ENCODE data around the gene SMOC2.
"Not testable (repeated sequence)": the region's sequence is repeated elsewhere in the genome, so short reads cannot be mapped to it uniquely, and the experiment has no call there.

The SMOC2 gene

DNA sequence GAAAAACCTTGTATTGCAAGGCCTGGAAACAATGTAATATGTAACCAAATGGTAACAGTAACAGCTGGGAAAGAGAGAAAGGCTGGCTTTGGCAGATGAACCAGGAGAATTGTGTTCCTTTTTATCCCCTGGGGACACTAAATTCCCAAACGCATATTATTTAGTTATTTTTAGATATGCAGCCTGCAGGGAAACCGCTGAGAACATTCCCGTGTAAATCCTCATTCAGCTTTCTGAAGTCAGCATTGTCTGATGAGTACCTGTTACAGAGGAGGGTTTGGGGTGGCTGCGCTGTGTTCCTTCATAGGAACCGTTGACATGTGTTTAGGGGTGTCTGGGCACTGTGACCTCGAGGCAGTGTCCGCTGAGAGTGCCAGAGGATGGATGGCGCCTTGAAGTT is 101.3 kb downstream of the SMOC2 start:
- no peak for FAIRE-seq

DNA sequence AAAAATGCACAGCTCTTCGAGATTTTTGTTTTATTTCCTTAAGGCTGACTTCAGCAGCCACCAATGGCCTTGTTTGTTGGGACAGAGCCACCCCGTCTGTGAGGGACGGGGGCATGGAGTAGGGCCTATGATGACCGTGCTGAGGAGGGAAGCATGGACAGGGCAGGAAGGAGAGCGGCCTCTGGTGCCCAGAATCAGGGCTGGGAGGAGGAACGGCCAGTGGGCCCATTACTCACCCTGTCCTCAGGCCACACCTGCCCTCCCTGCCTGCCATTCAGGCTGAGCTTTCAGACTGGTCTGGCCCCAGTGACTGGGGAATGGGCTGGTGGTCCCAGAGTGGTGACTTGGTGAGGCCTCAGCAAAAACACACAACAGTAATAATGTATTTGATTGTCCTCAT is 104.4 kb downstream of the SMOC2 start:
- no peak for FAIRE-seq

DNA sequence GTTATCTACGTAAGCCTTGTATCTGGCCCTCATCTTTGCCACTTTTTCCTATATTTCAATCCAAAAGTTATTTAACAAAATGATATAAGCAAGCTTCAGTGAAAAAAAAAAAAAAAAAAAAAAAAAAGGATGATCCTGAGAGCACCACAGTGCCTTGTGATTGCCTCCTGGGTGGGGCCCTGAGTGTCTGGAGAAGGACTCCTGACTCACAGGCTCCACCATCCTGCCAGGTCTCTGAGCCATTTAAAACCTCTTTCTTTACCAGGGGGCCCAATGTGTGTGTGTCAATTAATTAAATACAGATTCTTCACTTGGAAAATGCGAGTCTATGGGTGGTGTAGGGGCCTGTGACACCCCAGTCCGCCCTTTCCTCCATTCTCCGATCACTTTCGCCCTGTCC is 105.2 kb downstream of the SMOC2 start:
- FAIRE-seq: no peak

DNA sequence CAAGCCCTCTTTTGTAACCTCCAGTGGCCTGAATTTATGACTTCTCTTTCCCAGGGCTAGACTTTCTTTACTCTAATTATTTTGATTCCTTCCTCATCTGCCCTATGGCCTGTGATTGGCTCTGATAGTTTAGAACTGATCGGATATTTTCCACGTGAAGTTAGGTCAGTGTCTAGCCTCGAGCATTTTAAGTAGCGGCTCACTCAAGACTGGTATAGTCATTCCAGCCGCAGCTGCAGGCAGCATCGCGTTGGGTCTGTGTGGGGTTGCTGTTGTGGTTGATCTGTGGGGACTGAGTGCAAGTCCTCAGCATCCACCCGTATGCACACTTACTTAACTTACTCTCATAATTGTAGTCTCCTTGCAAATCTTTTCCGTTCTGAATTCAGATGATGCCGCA is 105.7 kb downstream of the SMOC2 start:
- no peak for FAIRE-seq

DNA sequence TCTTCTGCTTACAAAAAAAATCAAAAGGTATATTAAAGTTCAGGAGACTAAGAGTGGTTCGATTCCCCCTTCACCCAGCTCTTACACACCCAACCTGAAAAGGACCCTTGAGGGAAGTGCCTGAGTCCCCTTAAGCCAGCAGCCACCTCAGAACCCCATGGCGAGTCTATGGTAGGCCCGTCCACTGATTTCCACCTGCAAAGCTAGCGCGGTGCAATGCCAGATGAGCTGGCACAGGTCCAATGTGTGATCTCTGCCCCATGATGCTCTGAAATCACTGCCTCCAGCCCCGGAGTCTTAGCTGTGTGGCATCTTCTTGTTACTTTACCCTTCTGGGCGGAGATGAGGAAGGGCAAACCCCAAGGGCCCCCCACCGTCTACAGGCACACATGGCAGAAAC is 109.3 kb downstream of the SMOC2 start:
- no peak for FAIRE-seq

DNA sequence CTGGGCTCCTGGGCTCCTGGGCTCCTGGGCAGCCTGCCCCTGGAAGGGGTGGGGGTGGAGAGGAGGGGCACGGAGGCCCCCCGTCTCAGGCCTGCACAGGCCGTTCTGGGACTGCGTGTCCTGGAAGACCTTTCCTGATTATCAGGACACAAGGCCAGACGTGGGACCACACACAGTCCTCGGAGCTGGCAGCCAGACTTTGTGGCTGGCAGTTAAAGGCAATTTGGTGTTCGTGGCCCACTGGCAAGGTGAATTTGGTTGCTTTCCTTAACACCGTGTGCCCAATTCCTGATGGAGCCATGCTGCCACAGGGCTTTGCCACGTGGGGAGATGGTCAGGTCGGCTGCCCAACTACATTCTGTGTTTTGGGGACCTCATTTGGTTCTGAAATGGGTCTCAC is 113.5 kb downstream of the SMOC2 start:
- FAIRE-seq: no peak

DNA sequence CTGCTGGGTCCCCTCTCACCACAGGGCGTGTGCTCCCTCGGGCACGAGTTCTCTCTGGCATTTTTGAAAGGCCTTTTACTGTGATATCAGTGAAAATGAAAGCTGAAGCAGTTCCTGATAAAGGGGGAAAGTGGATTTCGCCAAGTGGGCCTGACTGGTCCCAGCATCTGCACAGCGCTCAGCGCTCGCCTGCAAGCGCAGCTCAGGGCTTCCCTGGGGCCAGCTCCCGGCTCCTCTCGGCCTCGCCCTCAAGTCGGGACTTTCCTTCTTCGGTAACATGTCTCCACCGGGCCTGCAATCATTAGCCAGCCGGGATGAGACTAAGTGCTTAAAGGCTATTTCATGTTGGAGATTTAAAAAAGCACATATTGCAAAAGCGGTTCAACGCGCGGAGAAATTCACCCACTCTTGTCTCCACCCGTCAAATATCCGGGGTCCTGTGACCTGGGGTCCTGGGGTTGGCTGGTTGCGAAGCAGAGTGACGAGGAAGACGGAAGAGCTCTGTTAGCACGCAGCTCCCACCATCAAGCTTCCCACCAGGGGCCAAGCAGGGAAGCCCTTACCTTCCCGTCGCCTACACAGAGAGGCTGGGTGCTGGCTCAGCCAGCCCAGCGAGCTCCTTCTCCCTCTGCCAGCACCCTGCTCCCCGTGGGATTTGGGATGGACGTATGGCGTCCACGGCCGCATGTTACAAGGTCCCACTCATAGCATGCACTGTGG is 114.1 kb downstream of the SMOC2 start:
- no peak for FAIRE-seq

DNA sequence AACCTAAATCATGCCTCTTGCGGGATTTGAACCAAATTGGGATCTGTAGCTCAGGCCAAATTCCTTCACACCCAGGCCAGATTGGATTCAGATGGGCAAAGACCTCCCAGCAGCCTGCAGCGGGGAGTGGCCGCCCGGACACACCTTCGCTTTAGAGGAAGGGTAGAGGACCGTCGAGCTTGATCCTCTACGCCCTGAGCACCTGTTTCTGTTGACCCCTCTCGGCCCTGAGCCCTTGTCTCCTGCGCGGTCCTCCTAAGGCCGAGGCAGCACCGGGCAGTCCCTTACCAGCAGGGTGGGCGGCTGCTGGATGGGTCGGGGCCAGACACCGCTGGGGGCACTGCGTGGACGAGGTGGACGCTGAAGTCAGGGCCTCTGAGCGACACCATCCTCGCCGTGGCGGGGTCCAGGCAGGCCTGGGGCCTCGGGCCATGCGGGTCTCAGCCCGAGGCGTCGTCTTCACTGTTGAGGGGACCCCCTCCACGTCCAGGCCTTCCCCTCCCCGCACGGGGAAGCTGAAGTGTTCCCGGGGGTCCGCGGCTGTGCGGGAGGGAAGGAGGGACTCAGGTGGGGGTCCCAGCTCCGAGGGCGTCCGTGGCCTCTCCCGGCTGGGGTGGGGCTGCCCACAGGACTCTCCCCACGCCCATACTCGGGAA is 114.8 kb downstream of the SMOC2 start:
- FAIRE-seq: no peak

DNA sequence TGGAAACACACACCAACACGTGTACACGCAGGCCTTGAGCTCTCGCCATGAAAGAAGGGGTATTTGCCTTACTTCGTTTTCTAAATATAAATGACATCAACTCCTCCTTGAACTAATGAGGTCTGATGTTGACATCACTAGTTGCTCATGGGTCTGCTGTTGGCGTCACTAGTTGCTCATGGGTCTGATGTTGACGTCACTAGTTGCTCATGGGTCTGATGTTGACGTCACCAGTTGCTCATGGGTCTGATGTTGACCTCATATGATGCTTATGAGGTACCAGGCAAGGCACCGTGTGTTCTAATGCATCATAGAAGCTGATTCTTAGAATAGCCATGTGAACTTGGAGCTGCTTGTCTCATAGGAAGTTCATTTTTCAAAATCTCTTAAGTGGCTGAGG is 116.5 kb downstream of the SMOC2 start:
- FAIRE-seq: no peak

DNA sequence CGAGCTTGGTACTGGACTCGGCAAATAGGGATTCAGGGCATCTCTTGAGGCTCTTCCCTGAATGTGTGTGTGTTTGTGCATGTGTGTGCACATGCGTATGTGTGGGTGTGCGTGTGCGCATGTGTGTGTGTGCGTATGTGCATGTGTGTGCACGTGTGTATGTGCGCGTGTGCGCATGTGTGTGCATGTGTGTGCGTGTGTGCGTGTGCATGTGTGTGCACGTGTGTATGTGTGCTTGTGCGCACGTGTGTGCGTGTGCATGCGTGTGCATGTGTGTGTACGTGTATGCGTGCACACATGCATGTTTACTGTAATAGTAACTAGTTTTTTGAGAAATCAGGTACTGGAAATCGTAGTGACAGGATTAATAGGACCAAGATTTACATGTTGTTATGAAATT is 117.7 kb downstream of the SMOC2 start:
- no peak for FAIRE-seq

DNA sequence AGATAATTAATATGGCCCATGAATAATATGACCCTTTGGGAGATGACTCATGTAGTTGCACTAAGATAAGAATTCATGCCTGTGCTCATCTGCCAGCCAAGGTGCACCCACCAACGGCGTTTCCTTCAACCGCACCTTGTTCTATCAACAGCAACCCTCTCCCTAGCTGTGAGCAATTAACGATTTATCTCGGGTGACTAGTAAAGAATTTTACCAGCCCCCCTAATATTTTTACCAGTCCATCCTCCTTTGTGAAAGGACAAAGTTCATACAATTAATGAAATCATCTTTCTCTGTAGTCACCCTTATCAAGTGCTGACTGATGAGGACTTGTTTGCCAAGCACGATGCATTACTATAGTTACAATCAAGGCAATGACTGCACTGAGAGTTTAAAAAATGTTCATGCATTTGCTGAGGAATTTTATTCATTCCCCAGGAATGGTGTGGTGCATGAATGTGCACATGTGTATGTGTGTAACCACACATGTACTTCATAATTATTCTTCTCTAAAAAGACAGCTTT is 118.7 kb downstream of the SMOC2 start:
- no peak for FAIRE-seq

DNA sequence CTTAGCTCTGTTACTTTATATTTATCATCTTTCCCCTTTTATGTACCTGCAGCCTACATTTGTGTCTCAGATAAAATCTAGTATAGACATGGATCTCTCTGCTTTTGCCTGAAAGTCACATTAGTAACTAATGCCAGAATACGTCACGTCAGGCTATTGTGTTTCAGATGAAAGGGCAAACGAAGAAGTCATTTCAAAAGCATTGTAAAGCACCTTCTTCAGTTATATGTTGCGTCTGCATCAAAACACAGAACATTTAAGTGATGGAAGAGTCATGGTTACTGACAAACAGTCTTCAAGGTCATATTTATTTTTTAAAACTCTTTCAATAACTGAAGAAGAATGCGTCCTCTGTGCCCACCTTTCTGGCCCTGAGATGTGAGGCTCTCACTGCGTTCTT is 119.1 kb downstream of the SMOC2 start:
- FAIRE-seq: no peak

DNA sequence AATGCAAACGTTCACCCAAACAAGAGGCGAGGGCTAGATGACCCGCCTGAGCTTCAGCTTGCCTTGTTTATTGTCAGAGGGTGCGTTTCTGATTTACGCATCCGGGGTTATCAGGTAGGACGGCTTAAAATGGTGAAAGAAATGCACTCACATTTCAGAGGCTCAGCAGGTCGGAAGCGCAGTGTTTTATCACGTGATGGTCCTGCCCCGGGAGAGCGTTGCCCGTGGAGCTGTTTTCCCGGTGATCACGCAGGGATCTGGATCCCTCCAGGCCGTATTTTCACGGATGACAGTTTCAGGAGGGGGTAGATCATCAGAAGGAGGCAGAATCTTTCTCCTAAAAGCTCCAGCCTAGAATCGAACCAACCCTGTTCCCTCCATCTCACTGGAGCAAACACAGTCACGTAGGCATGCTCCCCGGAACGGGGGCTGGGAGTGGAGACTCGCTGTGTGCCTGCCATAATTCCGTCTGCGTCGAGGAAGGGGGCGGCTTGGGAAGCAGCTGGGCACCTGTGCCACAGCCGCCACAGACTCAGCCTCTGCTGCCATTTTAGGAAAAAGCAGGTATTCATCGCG is 121.7 kb downstream of the SMOC2 start:
- FAIRE-seq: no peak

DNA sequence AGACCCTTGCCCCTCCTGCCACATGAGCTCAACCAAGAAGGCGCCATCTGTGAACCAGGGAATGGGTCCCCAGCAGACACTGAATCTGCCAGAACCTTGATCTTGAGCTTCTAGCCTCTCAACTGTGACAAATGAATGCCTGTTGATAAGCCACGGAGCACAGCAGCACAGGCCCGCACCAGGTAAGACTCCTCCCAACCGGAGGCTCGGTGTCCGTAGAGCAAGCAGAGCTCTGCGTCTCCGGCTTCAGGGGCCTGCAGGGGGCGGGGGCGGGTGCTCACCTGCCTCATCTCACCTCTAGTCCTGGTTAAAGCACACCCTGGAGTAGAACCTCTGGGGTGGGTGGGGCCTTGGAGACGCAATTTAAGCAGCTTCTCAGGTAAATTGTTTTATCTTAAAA is 122.7 kb downstream of the SMOC2 start:
- FAIRE-seq: no peak

DNA sequence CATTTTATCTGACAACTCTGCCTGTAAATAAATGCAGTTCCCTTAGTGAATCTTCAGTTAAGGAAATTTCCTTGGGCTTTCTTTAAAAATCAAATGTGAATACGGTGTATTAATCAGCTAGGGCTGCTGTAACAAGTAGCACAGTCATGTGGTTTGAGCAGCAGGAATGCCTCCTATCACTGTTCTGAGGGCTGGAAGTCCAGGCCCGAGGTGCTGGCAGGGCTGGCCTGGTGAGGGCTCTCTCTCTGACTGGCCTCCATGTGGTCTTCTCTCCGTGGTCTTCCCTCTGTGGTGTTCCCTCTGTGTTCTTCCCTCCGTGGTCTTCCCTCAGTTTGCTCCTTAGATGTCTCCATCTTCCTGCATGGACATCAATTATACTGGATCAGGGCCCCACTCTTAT is 124.1 kb downstream of the SMOC2 start:
- no peak for FAIRE-seq

DNA sequence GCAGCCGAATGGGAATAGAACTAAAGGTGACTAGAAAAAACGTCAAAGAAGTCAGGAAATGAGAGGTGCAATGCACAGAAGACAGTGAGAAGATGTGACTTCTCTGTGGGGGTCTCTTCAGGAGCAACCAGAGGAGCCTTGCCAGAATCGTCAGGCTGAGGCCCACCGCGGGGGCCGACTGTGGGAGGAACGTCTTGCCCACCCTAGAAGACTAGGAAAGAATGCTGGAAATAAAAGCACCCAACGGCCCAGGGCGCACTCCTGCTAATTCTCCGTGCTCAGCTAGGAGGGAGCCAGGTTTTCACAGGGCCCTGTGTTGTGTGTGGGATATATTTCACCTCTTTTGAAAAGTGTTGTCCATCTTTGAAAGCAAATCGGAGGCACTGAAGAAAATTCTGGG is 129.2 kb downstream of the SMOC2 start:
- FAIRE-seq: no peak

DNA sequence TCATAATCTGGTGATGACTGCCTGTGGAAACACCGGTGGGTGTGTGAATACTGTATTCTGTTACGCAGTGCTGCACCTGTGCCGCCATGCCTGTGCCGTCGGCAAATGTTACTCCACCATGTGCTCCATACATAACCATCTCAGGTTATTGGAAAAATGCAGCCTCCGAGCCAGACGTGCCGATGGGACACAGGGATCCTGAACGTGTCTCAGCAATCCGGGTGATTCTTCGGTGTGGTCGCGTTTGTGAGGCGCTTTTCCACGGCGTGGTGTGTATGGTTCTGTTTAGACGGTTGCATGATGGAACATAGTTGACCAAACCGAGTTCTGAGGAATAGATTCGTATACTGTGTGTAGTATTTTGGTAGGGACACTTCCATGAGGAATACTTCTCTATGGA is 130.3 kb downstream of the SMOC2 start:
- no peak for FAIRE-seq

DNA sequence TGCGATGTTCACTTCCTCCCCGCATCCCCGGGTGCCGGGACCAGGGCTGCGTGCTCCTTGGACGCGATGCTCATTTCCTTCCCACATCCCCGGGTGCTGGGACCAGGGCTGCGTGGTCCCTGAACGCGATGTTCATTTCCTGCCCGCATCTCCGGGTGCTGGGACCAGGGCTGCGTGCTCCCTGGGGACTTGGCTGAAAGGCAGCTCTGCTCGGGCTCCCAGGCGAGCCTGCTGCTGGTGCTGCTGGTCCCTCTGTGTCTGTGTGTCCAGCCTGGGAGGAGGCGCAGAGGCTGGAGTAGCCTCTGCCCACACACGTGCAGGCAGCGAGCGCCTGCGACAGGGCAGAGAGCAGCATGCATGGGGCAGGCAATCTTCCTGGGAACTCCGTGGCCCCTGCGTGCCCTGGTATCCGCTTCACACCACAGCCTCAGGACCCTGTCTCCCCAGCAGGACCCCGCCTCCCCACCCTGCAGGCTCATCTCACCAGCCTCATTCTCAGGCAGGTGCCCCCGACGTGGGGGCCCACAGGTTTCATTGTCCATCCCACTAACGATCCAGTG is 132.4 kb downstream of the SMOC2 start:
- not testable (repeated sequence) for FAIRE-seq

DNA sequence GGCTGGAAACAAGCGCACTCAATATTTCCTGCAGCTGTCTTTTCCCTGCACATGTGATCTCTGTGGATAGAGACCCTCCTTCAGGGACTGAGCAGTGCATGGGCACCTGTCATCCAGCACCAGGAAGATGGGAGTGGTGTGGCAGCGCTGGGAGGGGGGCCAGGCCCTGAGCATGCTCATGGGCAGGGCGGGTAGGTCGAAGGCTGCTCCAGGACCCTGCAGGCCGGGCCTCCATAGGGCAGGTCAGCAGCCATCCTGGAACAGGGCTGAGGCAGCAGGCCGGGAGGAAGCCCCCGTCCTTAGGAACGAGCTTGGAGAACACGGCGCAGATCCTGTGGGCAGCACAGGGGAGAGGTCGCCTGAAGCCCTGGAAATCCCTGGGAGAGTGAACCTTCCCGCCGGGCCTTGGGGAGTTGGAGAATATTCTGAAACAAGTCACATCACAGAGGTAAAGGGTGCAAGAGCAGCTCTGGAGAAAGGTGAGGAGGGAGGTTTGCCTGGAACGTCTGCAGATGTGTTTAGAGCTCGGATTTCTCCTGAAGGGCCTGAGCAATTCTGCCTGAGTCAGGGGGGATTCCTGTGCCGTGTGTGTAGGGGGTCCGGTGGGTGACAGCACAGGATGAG is 133.2 kb downstream of the SMOC2 start:
- FAIRE-seq: no peak

DNA sequence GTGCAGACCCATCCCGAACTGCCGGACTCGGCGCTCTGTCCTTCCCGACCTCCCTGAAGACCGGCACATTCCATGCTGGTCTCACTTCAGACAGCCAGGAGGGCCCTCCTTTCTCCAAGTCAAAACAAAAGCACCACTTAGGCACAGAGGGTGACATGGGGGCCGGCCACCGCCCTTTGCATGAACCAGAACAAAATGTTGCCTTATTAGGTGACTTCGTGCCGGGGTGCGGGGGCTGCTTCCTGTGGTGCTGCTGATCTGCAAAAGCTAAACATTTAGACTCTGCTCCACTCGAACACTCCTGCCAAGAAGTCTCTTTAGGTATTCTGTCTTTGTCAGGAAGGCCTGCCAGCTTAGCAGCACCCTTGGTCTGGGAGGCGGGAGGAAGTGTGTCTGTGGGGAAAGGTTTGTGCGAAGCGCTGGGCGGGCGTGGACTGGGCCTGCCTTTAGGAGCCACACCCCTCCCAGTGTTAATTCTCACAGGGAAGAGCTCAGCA is 133.8 kb downstream of the SMOC2 start:
- no peak for FAIRE-seq

DNA sequence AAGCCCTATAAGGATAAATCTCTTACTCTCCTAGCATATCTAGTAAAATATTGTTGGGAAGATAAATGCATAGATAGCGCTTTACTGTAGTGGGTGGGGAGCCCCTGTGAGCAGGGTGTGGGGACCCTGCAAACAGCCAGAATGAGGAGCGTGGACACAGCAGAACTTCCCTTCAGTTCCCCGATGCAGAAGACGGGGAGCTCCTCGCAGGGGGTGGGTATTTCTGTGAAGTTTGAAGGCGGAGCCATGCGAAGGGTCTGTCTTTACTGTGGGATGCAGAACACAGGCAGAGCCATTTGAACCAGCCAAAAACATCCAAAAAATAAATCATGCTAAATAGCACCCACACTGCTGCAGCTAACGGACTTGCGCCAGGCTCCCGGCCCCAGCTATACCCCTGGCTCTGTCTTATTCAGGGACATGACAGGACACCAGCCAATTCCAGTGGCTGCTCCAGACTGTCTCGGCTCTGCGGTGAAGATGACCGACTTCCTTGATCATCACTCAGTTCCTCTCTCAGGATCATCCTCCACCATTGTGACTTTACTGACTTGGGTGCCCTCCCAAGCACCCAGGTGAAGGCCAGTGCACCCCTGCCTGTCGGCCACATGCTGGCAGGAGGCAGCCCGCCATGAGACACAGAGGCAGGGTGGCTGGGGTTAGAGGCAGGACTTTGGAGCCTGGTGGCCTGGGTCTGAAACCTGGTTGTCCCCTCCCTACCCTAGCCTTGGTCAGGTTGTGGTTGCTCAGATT is 134.5 kb downstream of the SMOC2 start:
- no peak for FAIRE-seq

DNA sequence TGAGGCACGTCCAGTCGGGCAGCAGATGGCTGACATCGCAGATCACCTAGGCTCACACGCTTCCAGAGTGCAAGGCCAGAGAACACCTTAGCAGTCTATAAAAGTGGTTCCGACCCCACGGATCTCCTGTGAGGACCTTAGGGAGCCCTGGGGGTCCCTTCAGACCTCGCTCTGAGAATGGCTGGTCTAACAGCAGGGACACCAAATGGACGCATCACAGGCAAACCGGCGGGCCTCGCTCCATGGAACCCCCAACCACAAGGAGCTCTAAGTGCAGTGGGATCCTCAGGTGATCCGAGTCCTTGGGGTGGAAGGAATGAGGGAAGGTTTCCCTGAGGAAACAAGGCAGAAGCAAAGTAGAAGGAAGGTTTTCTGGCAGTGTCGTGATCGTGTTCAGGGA is 135.4 kb downstream of the SMOC2 start:
- no peak for FAIRE-seq

DNA sequence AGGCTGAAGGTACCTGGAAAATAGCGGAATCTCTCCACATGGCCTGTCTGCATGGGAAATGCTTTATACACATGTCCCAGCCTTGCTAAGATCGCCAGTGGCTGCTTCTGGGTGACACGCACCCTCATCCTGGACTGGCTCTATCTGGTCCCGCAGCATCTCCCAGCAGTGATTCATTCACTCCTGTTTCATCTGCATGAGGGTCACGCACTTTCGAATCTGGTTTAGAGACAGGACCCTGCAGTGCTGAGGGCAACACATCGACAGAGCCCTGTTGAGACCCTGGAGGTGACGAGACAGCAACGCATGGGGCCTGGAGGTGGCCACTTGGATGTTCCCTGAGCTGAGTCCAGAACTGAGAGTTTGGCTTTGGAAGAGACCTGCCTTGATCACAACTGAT is 136.5 kb downstream of the SMOC2 start:
- no peak for FAIRE-seq
